ENCODE measurements around the gene RGS3.
"Not testable (repeated sequence)": the region's sequence is repeated elsewhere in the genome, so short reads cannot be mapped to it uniquely, and the experiment has no call there.

Gene RGS3

DNA sequence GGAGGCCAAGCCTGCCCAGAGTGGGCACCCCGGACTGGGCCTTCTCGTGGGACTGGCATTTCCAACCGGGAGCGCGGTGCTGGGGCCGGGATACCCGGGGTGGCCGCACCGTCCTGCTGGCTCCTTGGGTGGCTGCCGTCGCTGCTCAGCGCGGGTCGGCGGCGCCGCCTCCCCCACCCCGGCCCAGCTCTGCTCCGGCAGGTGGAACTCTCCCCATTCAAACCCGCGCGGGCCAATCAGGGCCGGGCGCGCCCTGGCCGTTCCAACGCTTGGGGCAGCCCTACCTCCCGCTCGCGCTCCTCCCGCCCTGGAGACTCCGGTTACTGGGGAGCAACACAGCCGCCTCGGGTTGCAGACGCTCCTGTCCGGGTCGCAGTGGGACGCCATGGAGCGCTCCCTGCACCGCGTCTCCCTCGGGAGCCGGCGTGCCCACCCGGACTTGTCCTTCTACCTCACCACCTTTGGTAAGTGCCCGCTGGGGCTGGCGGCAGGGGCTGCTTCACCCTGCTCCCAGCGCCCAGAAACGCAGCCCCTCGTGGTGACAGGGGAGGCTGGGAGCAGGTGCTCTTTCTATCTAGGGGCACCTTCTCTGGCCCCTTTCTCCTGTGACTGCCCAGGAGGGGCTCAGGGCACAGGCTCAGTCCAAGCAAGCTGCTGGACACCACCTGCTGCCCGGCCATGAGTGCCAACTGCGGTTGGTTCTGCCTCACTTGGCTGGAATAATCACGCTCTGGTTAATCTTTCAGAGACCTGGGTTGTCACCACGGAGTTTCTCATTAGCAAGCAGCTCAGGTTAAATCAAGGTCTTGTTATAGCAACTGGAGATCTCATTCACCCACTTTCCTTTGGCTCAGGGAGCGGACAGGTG, at the start of gene RGS3:
RGS3 (plus strand) TSS at position 310 of the 868 bp plus-strand sequence; CDS start at position 386, 76 bp downstream.
- DNase-seq (ENCODE audit: low read depth, low spot score) = no peak

DNA sequence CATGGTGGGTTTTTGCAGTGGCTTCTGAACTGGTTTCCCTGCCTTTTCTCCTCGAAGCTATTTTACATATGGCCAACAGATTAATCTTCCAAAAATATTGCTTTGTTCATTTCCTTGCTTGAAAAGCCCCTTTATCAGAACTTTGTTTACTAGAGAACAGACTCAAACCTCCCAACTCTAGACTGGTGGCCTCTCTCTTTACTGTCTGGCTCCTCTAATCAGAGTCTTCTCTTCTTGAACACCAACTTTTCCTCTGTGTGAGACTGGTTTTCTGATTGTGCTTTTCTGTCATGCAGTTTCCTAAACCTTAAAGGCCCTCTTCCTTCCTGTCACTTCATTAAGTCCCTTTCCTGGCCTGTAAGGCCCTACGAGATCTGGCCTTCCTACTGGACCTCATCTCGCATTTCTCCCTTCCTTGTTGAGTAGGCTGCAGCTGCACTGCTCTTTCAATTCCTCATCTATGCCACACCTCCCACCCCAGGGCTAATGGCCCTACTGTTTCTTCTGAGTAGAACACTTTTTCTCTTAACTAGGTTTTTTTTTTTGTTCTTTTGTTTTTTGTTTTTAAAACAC, 47.3 kb upstream of the RGS3 start:
- DNase-seq (ENCODE audit: low read depth, low spot score) = no peak

DNA sequence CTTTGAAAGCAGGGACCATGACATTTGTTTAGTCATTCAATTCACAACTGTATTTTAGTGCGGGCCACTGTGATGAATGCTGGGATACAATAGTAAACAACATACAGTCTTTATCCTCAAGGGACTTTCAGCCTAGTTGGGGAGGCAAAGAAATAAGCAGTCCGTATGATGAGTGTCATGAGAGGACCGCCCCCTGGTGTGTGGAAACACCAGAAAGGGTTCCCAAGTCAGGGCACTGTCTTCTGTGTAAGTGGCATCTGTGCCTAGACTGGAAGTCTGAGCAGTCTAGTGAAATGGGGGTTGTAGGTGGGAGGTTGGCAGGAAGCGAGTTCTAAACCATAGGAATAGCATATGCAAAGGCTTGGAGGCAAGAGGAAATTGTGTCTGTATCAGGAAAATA, 46.2 kb upstream of the RGS3 start:
- no peak for DNase-seq (ENCODE audit: low read depth, low spot score)

DNA sequence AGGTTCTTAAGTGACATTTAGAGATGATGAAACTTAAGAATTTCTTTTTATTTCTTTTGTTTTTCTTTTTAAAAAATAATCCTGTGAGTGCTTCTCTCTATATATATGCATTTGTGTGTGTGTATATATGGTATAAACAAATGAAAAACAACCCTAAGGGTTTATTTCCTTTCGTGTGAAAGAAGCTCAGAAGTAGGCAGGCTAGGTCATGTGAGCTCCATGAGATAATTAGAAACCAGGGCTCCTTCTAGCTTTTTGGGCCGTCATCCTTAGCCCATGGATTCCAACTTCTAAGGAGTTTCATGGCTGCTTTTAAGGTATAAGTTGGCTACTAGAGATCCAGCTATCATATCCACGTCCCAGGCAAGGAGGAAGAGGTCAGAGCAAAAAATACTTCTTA, 41.8 kb upstream of the RGS3 start:
- DNase-seq (ENCODE audit: low read depth, low spot score) = no peak

DNA sequence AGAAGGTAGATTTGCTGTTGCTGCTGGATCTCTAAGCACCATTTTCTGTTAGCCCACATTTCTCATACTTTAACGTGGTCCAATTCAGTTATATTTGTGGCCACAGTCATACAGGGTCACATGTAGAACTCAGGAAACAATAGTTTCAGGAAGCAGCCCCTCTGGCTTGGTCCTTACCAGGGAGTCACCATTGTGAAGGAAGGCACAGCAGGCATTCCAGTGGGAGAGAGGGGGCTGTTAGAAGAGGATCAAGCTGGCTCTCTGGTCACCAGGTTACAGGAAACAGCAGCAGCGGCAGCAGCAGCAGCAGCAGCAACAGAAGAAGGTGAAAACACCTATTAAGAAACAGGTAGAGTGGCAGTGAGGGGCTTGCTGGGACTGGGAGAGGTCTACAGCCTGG, 38.5 kb upstream of the RGS3 start:
- DNase-seq (ENCODE audit: low read depth, low spot score) = no peak

DNA sequence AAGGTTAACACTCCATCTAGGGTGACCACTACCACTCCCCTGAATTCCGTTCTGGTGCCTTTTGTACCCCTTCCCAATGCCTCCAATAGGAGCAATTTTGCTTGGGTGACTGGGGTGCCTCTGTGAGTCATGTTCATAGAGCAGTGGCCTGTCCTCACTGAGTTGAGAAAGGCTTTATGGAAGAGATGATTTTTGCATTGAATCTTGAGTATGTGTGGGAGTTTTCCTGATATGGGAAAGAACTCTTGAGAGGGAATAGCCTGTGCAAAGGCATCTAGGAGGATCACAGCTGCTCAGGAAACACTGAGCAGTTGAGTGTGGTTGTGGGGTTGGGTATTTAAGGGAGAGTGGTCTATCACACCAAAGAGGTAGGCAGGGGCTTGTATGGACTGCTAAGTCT, 36.8 kb upstream of the RGS3 start:
- no peak for DNase-seq (ENCODE audit: low read depth, low spot score)

DNA sequence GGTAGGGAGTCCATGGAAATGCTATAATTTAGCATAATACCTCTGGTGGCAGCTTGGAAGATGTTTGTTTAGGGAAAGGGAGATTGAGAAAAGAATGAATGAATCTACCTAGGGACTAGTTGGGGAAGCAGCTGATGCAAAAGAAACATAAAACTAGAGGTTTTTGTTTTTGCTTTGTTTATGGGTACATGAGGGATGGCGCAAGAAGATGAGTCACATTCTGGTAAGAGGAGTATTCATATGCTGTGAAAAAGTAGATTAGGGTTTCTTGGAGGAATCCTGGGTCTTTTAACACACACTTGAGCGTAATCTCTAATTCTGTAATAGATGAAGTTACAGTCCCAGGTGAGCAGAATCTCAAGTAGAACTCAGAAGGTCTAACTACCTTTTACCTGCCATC, 35.9 kb upstream of the RGS3 start:
- no peak for DNase-seq (ENCODE audit: low read depth, low spot score)

DNA sequence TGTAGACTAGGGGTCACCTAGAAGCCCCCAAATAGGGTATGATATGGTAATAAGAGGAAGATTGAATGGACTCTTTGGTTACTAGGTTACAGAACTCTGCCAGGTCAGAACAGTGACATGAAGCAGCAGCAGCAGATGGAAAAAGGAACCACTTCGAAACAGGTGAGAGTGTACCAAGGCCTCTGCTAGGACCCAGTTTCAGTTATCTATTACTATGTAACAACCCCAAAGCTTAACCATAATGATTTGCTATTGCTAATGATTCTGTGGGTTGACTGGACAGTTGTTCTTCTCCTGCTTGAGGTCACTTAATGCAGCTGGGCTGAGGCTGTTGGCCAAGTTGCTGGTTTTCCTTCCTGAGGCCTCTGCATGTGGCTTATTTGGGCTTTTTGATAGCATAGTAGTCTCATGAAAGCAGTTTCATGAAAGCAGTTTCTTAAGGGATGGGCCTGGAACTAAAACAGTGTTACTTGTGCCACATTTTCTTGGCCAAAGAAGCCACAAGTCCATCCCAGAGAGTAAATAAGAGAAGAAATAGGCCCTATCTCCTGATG, 35.4 kb upstream of the RGS3 start:
- DNase-seq (ENCODE audit: low read depth, low spot score) = no peak

DNA sequence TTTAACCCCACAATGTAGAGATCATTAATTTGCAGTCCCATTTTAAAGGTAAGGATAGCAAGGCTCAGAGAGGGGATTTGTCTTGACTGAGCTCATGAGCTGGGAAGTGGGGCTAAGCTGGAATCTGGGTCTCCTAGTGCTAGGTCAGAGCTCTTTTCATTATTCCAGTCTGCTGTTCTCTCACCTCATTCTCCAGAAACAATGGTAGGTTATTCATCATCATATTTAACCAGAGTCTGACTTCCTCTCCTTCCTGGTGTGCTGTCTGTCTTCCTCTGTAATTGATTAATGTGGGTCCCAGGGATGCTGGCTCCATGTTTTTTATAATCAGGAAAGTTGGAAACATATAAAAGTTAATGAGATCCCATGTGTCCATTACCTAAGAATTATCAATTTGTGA, 32.3 kb upstream of the RGS3 start:
- no peak for DNase-seq (ENCODE audit: low read depth, low spot score)

DNA sequence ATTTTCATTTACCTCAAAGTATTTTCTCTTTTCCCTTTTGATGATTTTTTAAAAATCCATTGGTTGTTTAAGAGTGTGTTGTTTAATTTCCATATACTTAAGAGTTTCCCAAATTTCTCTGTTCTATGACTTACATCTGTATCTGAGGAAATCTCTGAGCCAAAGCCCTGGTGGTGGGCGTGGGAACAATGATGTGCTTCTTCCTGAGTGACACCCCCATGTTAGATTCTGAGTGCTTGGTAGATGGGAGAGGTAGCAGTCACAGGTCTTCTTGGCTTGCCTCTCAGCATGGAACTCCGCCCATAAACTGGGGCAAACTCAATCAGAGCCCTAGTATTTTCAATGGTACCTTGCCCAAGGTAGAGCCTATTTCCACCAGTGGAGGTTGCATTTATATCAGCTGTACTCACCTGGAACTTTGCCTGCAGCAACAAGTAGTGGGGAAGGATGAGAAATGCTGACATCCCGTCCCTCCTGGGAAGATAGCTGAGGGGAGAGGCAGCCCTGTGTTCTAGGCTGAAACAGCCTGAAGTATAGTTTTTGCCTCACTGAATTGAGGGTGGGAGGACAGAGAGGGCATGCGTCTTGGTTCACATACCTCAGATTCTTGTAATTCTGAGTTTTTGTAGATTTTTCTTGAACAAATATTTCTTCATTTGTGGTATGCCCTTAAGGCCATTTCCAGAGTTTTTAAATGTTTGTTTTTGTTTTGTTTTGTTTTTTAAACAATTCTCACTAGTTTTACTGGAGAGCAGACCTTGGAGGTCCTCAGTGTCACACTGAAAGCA, 26.6 kb upstream of the RGS3 start:
- no peak for DNase-seq (ENCODE audit: low read depth, low spot score)

DNA sequence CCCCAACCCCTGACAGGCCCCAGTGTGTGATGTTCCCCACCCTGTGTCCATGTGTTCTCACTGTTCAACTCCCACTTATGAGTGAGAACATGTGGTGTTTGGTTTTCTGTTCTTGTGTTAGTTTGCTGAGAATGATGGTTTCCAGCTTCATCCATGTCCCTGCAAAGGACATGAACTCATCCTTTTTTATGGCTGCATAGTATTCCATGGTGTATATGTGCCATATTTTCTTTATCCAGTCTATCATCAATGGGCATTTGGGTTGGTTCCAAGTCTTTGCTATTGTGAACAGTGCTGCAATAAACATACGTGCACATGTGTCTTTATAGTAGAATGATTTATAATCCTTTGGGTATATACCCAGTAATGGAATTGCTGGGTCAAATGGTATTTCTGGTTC, 25.8 kb upstream of the RGS3 start:
- not testable (repeated sequence) for DNase-seq (ENCODE audit: low read depth, low spot score)

DNA sequence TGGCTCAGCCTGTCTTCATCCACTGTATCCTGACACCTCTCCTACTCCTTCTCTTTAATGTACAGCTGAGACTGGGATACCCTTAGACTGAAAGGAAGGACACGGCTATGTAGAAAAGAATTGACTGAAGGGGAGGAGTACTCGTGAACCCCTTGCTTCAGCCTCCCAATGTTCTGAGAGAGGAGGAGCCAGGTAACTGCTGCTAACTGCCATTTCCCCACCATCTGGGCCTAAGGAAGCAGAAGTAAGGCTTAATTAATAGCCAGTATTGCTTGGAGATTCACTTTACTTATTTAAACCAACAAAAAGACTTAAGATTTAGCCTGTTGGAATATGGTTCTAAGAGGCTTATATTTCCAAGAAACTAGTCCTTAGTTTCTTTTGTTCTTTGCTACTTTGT, 18.8 kb upstream of the RGS3 start:
- no peak for DNase-seq (ENCODE audit: low read depth, low spot score)

DNA sequence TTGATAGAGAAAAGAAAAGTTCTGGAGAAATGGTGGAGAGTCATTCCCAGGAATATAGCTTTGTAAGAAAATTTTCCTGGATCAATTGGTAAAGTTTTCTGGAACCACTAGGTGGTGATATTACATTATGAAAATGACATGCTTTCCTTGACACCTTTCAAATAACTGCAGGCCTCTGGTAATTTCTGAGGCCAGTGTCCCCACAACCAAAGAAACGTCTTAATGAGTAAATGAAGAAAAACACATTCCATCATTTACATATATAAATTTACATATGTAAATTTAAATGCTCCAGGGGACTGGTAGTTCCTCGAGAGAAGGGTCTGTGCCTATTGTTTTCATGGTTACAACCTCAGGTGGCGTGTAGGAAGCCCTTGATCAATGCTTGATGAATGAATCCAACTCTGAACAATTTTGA, 17.2 kb upstream of the RGS3 start:
- no peak for DNase-seq (ENCODE audit: low read depth, low spot score)

DNA sequence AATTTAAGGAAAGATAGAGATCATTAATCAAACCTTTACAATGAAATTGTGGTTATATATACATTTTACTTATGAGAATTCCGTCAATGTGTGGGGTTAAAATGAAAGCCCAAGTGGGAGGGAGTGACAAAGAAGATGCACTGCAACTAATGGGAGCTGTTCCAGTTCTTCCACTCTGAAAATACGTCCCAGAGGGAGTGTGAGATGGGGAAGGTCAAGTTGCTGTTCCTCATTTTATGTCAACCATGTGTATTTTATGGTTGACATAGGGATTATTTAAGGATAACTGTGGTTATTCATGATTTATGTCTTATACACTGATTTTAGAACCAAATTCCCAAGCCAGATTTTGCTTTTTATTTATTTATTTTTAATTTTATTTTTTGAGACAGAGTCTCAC, 14.2 kb upstream of the RGS3 start:
- DNase-seq (ENCODE audit: low read depth, low spot score) = no peak

DNA sequence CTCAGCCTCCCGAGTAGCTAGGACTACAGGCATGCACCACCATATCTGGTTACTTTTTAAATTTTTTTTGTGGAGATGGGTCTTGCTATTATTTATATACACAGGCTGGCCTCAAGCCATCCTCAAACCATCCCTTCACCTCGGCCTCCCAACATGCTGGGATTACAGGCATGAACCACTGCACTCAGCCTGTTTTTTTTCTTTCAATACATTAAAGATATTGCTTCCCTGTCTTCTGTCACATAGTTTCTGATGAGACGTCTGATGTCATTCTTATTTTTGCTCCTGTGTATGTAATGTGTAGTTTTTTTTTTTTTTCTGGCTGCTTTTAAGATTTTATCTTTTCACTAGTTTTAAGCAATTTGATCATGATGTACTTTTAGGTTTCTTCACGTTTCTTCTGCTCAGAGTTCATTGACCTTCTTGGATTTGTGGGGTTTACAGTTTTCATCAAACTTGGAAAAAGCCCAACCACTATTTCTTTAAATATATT, 11.4 kb upstream of the RGS3 start:
- DNase-seq (ENCODE audit: low read depth, low spot score) = no peak

DNA sequence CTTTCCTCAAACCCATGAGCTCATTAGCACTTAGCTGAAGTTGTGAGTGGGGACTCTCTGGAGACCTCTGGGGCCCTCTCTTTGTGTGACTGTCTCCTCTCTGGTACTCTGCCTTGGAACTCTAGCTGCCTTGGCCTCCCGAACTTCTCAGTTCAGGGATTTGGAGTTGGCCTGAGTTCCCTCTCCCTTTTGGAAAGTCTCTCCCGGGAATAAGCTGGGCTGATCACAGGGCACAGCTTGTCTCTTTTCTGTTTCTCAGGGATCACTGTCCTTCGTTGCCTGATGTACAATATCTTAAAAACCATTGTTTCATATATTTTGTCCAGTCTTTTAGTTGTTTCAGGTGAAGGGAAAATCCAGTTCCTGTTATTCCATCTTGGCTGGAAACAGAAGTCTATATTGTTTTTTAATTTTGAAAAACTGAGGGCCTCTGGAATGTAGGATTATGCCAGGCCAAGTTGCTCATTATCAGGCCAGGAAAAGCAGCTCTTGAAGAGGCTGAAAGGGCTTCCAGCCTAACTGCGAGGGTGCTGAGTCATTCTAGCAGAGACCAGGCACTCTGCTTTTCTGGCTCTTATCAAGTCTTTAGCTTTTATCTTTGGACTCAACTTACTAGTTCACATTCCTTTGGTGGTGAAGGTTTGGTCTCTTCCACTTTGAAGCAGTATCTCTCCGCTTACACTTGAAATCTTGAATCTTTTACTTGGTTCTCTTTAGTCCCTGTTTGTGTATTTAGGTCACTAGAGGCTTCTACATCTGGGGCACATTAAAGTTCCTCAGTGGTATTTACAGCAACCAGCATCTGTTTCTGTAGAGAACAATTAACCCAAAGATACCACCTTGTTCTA, 8.4 kb upstream of the RGS3 start:
- no peak for DNase-seq (ENCODE audit: low read depth, low spot score)

DNA sequence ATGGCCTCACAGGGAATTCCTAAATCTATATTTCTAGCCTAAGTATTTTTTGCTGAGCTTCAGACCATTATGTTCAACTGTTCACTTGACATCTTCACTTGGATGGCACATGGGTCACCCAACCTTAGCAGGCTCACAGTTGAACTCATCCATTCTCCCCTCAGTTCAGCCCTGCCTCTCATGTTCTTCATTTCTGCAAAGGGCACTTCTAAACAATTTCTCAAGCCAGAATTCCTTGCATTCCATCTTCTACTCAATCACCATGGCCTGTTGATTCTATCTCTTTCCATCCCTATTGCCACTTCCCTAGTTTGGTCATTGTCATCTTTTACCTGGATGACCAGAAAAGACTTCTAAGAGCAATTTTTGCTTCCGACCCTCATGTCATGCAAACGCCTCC, 7.3 kb upstream of the RGS3 start:
- DNase-seq (ENCODE audit: low read depth, low spot score) = no peak

DNA sequence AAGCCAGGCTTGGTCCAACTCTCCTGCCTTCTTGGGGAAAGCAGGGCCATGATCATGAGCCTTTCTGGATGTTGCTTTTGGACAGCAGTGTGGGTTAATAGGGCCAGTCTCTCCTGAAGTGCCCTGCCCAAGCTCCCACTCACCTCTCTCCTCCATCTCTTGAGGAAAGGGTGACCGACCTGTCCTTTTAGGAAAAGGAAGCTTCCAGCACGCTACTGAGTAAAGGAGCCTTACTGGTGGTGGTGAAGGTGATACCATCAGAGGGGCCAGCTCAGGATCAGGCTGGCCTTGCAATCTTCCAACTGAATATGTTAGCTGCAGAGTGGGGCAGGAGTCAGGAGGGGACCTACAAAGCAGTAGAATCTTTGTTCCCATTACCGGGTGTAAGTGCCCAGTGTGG, 2.2 kb upstream of the RGS3 start:
- no peak for DNase-seq (ENCODE audit: low read depth, low spot score)

DNA sequence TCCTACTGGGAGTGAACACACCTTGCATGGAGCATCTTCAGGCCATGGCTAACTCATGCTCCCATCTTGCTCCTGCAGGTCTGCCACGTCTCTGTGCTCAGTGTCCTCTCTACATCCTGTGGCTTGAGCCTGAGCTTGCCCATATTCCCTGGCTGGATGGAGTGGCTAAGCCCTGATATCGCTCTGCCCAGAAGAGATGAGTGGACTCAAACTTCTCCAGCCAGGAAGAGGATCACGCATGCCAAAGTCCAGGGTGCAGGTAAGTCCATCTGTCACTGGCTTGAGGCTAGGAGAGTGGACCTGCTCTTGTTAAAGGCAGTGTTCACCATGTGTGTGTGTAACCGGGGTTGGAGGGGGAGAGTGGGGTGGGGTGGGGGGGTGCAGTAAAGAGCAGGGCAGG, 1.6 kb upstream of the RGS3 start:
- DNase-seq (ENCODE audit: low read depth, low spot score) = no peak

DNA sequence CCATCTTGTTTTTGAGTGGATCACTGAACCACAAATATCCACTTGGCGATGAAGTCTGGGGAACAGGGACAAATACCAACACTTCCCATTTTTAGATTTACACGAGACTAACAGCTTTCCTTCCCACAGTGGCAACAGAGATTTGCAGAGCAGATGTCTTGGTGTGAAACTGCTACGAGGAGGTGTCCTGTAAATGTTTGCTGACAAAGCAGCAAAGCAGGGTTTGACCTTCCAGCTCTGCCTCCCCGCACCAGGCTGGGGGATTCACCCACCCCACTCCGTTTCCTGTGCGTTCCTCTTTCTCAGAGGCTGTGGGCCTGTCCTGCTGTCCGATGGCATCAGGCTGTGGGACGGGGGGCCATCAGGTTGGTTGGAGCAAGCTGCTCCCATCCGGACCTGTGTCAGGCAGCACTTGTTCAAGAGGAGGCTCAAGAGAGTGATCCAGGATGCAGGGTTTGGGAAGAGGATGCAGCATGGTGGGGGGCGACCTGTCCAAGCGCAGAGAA, 693 bp upstream of the RGS3 start:
- DNase-seq (ENCODE audit: low read depth, low spot score) = no peak

DNA sequence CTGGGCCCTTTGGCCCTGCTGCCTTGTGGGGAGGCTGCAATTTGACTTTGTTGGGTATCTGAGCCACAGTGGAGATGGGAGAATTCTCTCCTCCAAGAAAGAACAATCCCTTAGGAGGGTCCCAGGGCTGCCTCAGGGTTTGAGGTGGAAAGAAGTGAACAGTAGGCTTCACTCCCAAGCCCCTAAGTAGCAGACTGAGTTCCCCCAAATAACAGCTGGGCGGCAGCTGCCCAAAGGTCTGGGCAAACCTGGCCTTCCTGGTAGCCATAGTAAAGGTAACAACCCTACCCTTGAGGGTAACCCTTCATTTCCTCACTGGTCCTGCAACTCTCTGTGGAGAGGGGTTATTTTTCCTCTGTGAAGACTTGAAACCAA, 746 bp downstream of the RGS3 start:
- DNase-seq (ENCODE audit: low read depth, low spot score) = no peak

Data from activated CD4-positive, CD25-positive, alpha-beta regulatory T cell treated with anti-CD3 and anti-CD28 coated beads, Interleukin-2, amount 50 U/mL, for 16 hours (primary cell).